ENCODE results near the gene TRAF1. TPM values are rescaled to one million over a fixed set of nuclear protein-coding genes. Genes with fewer than 3 reads are reported as not detected.

Gene TRAF1
- total and polyA plus RNA-seq, 12 donors = 1.1 to 6.7 (median 2.0) TPM

DNA sequence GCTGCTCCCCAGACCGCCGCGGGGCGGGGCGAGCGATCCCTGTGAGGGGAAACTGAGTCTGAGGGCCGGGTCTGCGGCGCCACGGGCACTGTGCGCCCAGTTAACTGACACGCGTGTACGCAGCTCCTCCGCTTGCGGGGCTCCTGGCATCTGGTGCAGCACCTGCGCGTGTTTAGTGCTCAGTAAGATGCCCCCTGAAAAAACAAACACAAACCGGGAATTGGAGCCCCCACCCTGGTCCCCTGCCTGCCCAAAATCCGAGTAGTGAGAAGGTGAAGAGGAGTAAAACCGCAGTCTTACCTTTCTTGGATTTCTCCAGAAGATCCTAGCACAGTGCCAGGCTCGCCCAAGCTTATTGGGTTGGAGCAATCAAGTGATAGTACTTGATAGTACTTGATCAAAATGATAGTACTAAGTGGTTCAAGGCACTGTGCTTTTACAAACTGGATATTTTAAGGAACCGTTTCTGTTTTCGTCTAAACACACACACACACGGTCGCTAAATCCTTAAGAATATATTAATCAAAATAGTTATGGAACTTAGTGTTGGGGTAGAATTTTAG lies 2.7 kb upstream of the TRAF1 start:
- ATAC-seq (no peak), DNase-seq (no peak)
- Histone ChIP-seq H3K27ac (peak overlapping the region; percentile 76 to 95 (median 92)), H3K4me3 (peak overlapping the region; percentile 52 to 76 (median 72)), H3K4me1 (peaks cover 5 to 90% (median 42%) of the 10 kb centered on the region in 9 donors), H3K9me3 (no peaks in the 10 kb centered on the region), H3K36me3 (no peaks in the 10 kb centered on the region), H3K27me3 (no peaks in the 10 kb centered on the region)
- TF ChIP-seq, protein P1, sequence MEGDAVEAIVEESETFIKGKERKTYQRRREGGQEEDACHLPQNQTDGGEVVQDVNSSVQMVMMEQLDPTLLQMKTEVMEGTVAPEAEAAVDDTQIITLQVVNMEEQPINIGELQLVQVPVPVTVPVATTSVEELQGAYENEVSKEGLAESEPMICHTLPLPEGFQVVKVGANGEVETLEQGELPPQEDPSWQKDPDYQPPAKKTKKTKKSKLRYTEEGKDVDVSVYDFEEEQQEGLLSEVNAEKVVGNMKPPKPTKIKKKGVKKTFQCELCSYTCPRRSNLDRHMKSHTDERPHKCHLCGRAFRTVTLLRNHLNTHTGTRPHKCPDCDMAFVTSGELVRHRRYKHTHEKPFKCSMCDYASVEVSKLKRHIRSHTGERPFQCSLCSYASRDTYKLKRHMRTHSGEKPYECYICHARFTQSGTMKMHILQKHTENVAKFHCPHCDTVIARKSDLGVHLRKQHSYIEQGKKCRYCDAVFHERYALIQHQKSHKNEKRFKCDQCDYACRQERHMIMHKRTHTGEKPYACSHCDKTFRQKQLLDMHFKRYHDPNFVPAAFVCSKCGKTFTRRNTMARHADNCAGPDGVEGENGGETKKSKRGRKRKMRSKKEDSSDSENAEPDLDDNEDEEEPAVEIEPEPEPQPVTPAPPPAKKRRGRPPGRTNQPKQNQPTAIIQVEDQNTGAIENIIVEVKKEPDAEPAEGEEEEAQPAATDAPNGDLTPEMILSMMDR (IDR thresholded peaks at IDR 0.05) = peak in 2 of 9 donors; percentile 4 to 7
- intact Hi-C loops (cut with DNase I) = loop anchor here in 2 of 10 donors (2.0 to 5.0 kb wide), 2 partner anchors 52 to 53 kb away; partner anchors contain the start of gene PHF19 (in 2 of the 2)
- 28 to 30% methylated on average over 26 of the region's 26 CpGs for WGBS, 2 donors

DNA sequence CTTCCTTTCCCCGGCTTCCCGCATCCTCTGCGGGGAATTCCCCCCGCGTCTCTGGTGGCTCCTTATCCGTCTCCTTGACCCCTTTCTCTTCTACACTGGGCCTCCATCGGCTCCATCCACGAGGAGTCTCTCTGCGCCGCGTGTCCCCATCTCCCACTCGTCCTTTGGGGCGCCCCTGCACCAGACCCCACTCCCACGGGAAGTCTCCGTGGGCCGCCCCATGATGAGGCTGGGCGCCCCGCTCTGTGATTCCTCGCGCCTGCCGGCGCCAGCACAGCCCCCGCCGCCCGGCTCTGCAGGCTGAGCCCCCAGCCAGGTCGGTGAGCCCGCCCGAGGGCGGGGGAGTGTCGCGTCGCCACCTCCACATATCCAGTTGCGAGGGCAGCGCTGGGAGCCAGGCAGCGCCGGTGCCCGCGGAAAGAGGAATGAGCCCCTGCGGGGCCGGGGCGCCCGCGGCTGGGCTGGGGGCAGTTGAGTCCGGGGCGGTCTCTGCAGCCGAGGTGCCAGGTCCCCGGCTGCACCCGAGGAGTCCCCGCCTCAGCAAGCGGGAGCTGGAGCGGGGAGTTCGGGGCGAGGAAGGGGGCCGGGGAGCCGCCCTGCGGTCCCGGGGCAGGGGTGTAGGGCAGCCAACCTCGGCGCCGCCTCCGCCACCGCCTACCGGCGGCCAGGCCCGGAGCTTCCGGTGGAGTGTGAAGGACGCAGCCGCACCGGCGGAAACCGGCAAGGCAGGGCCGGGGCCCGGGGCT lies 2.1 kb upstream of the TRAF1 start:
- Histone ChIP-seq H3K27me3 (no peaks in the 10 kb centered on the region), H3K4me1 (peaks cover 5 to 83% (median 35%) of the 10 kb centered on the region in 9 donors), H3K36me3 (no peaks in the 10 kb centered on the region), H3K4me3 (peak overlapping the region; percentile 52 to 76 (median 72)), H3K9me3 (no peaks in the 10 kb centered on the region), H3K27ac (peak overlapping the region; percentile 76 to 95 (median 92))
- DNase-seq (peak; percentile 73 to 84), ATAC-seq (peak; percentile 87 to 96 (median 90))
- TF ChIP-seq, protein P1 (IDR thresholded peaks at IDR 0.05) = peak in 7 of 9 donors; percentile 14 to 46 (median 32)
- intact Hi-C loops (cut with DNase I) = loop anchor here in 2 of 10 donors (2.0 to 5.0 kb wide), 2 partner anchors 51 to 52 kb away; partner anchors contain the start of gene PHF19 (in 2 of the 2)
- WGBS, 2 donors = 0 to 1% methylated on average over 68 to 73 of the region's 73 CpGs

DNA sequence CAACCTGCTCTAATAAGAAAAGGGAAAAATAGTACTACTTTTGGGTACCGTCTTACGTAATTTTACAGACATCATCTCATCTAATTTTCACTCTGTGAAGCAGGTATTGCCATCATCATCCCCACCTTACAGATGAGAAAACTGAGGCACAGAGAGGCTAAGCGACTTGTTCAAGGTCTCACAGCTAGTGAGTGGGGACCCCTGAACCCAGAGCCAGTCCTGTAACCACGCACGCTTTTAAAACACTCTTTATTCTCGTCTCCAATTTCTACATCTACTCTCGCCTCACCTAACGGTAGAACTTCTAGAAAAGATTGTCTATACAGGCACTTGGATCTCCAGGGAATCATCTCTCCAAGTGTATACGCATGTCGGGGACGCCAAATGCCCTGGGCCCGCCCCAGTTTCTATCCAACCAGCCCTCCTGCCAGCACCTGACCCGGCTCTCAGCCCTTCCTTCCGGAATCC lies 1.5 kb upstream of the TRAF1 start:
- WGBS, 2 donors = 44 to 47% methylated on average over 14 of the region's 14 CpGs
- intact Hi-C loops (cut with DNase I) = loop anchor here in 2 of 10 donors (2.0 to 5.0 kb wide), 2 partner anchors 51 kb away; partner anchors contain the start of gene PHF19 (in 2 of the 2)
- H3K9me3 ChIP-seq = no peaks in the 10 kb centered on the region
- TF ChIP-seq, protein P1 (IDR thresholded peaks at IDR 0.05) = no peak
- peak overlapping the region; percentile 52 to 76 (median 72) for H3K4me3 ChIP-seq
- H3K4me1 ChIP-seq = peaks cover 5 to 80% (median 32%) of the 10 kb centered on the region in 9 donors
- peaks cover 0 to 4% (median 0%) of the 10 kb centered on the region in 9 donors for H3K36me3 ChIP-seq
- ATAC-seq (peak in 4 of 8 donors; percentile 22 to 43 (median 26)), DNase-seq (no peak)
- H3K27ac ChIP-seq = peak overlapping the region; percentile 76 to 95 (median 92)
- no peaks in the 10 kb centered on the region for H3K27me3 ChIP-seq
